Activated CD4-positive, alpha-beta memory T cell treated with anti-CD3 and anti-CD28 coated beads, Interleukin-2, amount 10 ng/mL, durations not matched to agents 7 days and 5 days (primary cell): Measurements from ENCODE around the gene ZNF200. TPM values are rescaled to one million over a fixed set of nuclear protein-coding genes. Genes with fewer than 3 reads are reported as not detected.
"Not testable (repeated sequence)": the region's sequence is repeated elsewhere in the genome, so short reads cannot be mapped to it uniquely, and the experiment has no call there.

Experiments used
- CTCF ChIA-PET: fragments of 350-600 bp; sonication (Branson Sonifier 250); formaldehyde crosslinking; loops from one replicate; lab custom pipeline; 2021; ENCODE audit warnings: antibody characterized with exemption, inconsistent platforms; lab: Charles Lee
- POLR2A ChIA-PET: fragments of 350-600 bp; sonication (Branson Sonifier 250); formaldehyde crosslinking; loops from one replicate; lab custom pipeline; 2021; ENCODE audit warnings: antibody characterized with exemption; lab: Charles Lee
- DNase-seq: peaks from one replicate; pipeline ENCODE4 v3.0.0-alpha.2; 2020
- H3K27ac Mint-ChIP-seq: one replicate; pipeline ENCODE4 v1.8.0; 2021; ENCODE audit warnings: mild to moderate bottlenecking, mixed read lengths
- H3K27me3 Mint-ChIP-seq: one replicate; pipeline ENCODE4 v1.8.0; 2021; ENCODE audit warnings: mixed read lengths
- H3K36me3 Mint-ChIP-seq: one replicate; pipeline ENCODE4 v1.8.0; 2021; ENCODE audit warnings: low read depth, mixed read lengths
- H3K4me1 Mint-ChIP-seq: one replicate; pipeline ENCODE4 v1.8.0; 2021; ENCODE audit warnings: mixed read lengths
- H3K4me3 Mint-ChIP-seq: one replicate; pipeline ENCODE4 v1.8.0; 2021; ENCODE audit warnings: mild to moderate bottlenecking, mixed read lengths
- H3K9me3 Mint-ChIP-seq: one replicate; pipeline ENCODE4 v1.8.0; 2021; ENCODE audit warnings: mixed read lengths
- total RNA-seq, 2 experiments: library from RNA; stranded (reverse); gene quantifications; one replicate each; pipeline ENCODE4 v1.2.3, GENCODE V29; 2021

Gene ZNF200
- total RNA-seq, 2 experiments from 2014 or later, result 13.1 to 14.9 TPM

GRCh38 chr16:3182608-3183444, 52.1 kb downstream of the ZNF200 start:
- H3K4me1 Mint-ChIP-seq, result peaks cover 34% of the 10 kb centered on the region
- H3K4me3 Mint-ChIP-seq, result peak overlapping the region; percentile 61
- H3K27ac Mint-ChIP-seq, result peak overlapping the region; percentile 62
- ChIA-PET POLR2A (interaction anchor here (1.0 to 2.2 kb wide), 5 partner anchors 8 to 100 kb away, joined by 3 to 7 read pairs (median 4); partner anchors contain the start of gene ZNF263), CTCF (interaction anchor here (0.6 to 2.0 kb wide), 3 partner anchors 9 to 295 kb away, joined by 4 to 7 read pairs (median 5); no protein-coding TSS in a partner anchor)
- DNase-seq, result peak; percentile 47
- H3K36me3 Mint-ChIP-seq, result peaks cover 13% of the 10 kb centered on the region
- H3K9me3 Mint-ChIP-seq, result peaks cover 6% of the 10 kb centered on the region
- peaks cover 79% of the 10 kb centered on the region for H3K27me3 Mint-ChIP-seq

- not testable (repeated sequence) for H3K9me3 Mint-ChIP-seq, DNase-seq, H3K36me3 Mint-ChIP-seq
- peaks cover 80% of the 10 kb centered on the region for H3K27me3 Mint-ChIP-seq
- H3K27ac Mint-ChIP-seq, result peak overlapping the region; percentile 62
- peak overlapping the region; percentile 61 for H3K4me3 Mint-ChIP-seq
- CTCF ChIA-PET, result interaction anchor here (2.0 kb wide), 1 partner anchor 32 kb away, joined by 7 read pairs; no protein-coding TSS in a partner anchor
- POLR2A ChIA-PET, result interaction anchor here (1.0 to 1.6 kb wide), 4 partner anchors 9 to 100 kb away, joined by 3 to 5 read pairs (median 4); partner anchors contain the start of gene ZNF263
- peaks cover 29% of the 10 kb centered on the region for H3K4me1 Mint-ChIP-seq
These were observed 52.7 kb downstream of the ZNF200 start for GRCh38 chr16:3182293-3182607.

- no peak overlapping the region for H3K27ac Mint-ChIP-seq
- ChIA-PET CTCF (interaction anchor here (0.7 kb wide), 1 partner anchor 104 kb away, joined by 3 read pairs; no protein-coding TSS in a partner anchor), POLR2A (no interaction called here)
- H3K36me3 Mint-ChIP-seq, result peaks cover 9% of the 10 kb centered on the region
- H3K9me3 Mint-ChIP-seq, result no peaks in the 10 kb centered on the region
- peaks cover 81% of the 10 kb centered on the region for H3K27me3 Mint-ChIP-seq
- DNase-seq, result no peak
- H3K4me1 Mint-ChIP-seq, result peaks cover 27% of the 10 kb centered on the region
- no peak overlapping the region for H3K4me3 Mint-ChIP-seq
These were observed 54.5 kb downstream of the ZNF200 start for GRCh38 chr16:3180445-3180878.

GRCh38 chr16:3179651-3180050, 55.3 kb downstream of the ZNF200 start:
- Mint-ChIP-seq H3K27ac (no peak overlapping the region), H3K4me1 (peaks cover 31% of the 10 kb centered on the region), H3K36me3 (peaks cover 9% of the 10 kb centered on the region), H3K9me3 (no peaks in the 10 kb centered on the region), H3K27me3 (peaks cover 84% of the 10 kb centered on the region), H3K4me3 (no peak overlapping the region)
- DNase-seq, result no peak
- ChIA-PET CTCF (interaction anchor here (0.8 kb wide), 1 partner anchor 10 kb away, joined by 3 read pairs; no protein-coding TSS in a partner anchor), POLR2A (no interaction called here)

GRCh38 chr16:3175157-3176093, 59.5 kb downstream of the ZNF200 start:
- POLR2A ChIA-PET, result interaction anchor here (1.6 kb wide), 1 partner anchor 17 kb away, joined by 7 read pairs; no protein-coding TSS in a partner anchor
- Mint-ChIP-seq H3K4me3 (no peak overlapping the region), H3K36me3 (peaks cover 2% of the 10 kb centered on the region), H3K4me1 (peaks cover 40% of the 10 kb centered on the region), H3K27me3 (peaks cover 73% of the 10 kb centered on the region), H3K27ac (no peak overlapping the region), H3K9me3 (no peaks in the 10 kb centered on the region)
- DNase-seq, result no peak
- CTCF ChIA-PET, result no interaction called here

- H3K4me3 Mint-ChIP-seq, result no peak overlapping the region
- peaks cover 73% of the 10 kb centered on the region for H3K27me3 Mint-ChIP-seq
- CTCF ChIA-PET, result interaction anchor here (1.0 to 1.2 kb wide), 2 partner anchors 24 to 143 kb away, joined by 3 read pairs; no protein-coding TSS in a partner anchor
- H3K27ac Mint-ChIP-seq, result no peak overlapping the region
- H3K9me3 Mint-ChIP-seq, result no peaks in the 10 kb centered on the region
- peaks cover 2% of the 10 kb centered on the region for H3K36me3 Mint-ChIP-seq
- POLR2A ChIA-PET, result interaction anchor here (0.9 to 1.6 kb wide), 2 partner anchors 16 to 108 kb away, joined by 3 to 7 read pairs; partner anchors contain the start of gene ZNF263
- peaks cover 40% of the 10 kb centered on the region for H3K4me1 Mint-ChIP-seq
- no peak for DNase-seq
These were observed 60.3 kb downstream of the ZNF200 start for GRCh38 chr16:3174618-3175148.

GRCh38 chr16:3173892-3174617, 60.9 kb downstream of the ZNF200 start:
- no peak overlapping the region for H3K27ac Mint-ChIP-seq
- DNase-seq, result no peak
- H3K4me3 Mint-ChIP-seq, result peak overlapping the region; percentile 28
- POLR2A ChIA-PET, result interaction anchor here (0.9 to 1.6 kb wide), 2 partner anchors 15 to 109 kb away, joined by 3 to 7 read pairs; partner anchors contain the start of gene ZNF263
- CTCF ChIA-PET, result interaction anchor here (1.0 to 1.2 kb wide), 2 partner anchors 24 to 142 kb away, joined by 3 read pairs; no protein-coding TSS in a partner anchor
- no peaks in the 10 kb centered on the region for H3K9me3 Mint-ChIP-seq
- H3K36me3 Mint-ChIP-seq, result peaks cover 2% of the 10 kb centered on the region
- H3K4me1 Mint-ChIP-seq, result peaks cover 40% of the 10 kb centered on the region
- peaks cover 72% of the 10 kb centered on the region for H3K27me3 Mint-ChIP-seq

Other genes with a start within 250 kb of the ZNF200 start
- gene CLDN9, start 222.2 kb downstream of the ZNF200 start, total RNA-seq, result under 1 TPM; 0.23 to 0.28 TPM
- gene CLDN6, start 217.0 kb downstream of the ZNF200 start, total RNA-seq, result not detected
- gene TNFRSF12A, start 214.8 kb downstream of the ZNF200 start, total RNA-seq, result 1 to 10 TPM; 6.1 to 7.5 TPM
- 10 to 100 TPM; 37.0 to 43.3 TPM for gene HCFC1R1, start 211.2 kb downstream of the ZNF200 start, total RNA-seq
- gene THOC6, start 211.1 kb downstream of the ZNF200 start, total RNA-seq, result 10 to 100 TPM; 42.4 TPM
- gene BICDL2, start 198.2 kb downstream of the ZNF200 start, total RNA-seq, result 1 to 10 TPM; 1.4 to 1.9 TPM
- 100 to 1,000 TPM; 112 to 117 TPM for gene MMP25, start 188.6 kb downstream of the ZNF200 start, total RNA-seq
- 1,000 to 10,000 TPM; 4,131 to 4,213 TPM for gene IL32, start 169.5 kb downstream of the ZNF200 start, total RNA-seq
- under 1 TPM in 1 of 2 experiments, not detected in 1; 0.15 TPM for gene ZSCAN10, start 135.9 kb downstream of the ZNF200 start, total RNA-seq
- not detected for gene ZNF205, start 122.6 kb downstream of the ZNF200 start, total RNA-seq
- 10 to 100 TPM; 10.5 to 11.6 TPM for gene ZNF213, start 100.1 kb downstream of the ZNF200 start, total RNA-seq
- not detected for gene OR1F1, start 47.0 kb downstream of the ZNF200 start, total RNA-seq
- under 1 TPM; 0.15 to 0.23 TPM for gene MEFV, start 21.5 kb upstream of the ZNF200 start, total RNA-seq
- 10 to 100 TPM; 19.4 to 21.3 TPM for gene ZNF263, start 48.3 kb upstream of the ZNF200 start, total RNA-seq
- gene TIGD7, start 70.3 kb upstream of the ZNF200 start, total RNA-seq, result 1 to 10 TPM; 5.4 to 7.6 TPM
- 10 to 100 TPM; 34.2 to 36.7 TPM for gene ZNF75A, start 70.3 kb upstream of the ZNF200 start, total RNA-seq
- not detected for gene OR2C1, start 120.7 kb upstream of the ZNF200 start, total RNA-seq
- gene ZSCAN32, start 165.8 kb upstream of the ZNF200 start, total RNA-seq, result 10 to 100 TPM; 17.8 to 18.3 TPM
- gene ZNF174, start 166.1 kb upstream of the ZNF200 start, total RNA-seq, result 10 to 100 TPM; 11.0 to 12.4 TPM
- 1 to 10 TPM; 2.1 to 2.2 TPM for gene ZNF597, start 208.3 kb upstream of the ZNF200 start, total RNA-seq
- gene NAA60, start 208.5 kb upstream of the ZNF200 start, total RNA-seq, result 10 to 100 TPM; 46.1 to 46.4 TPM